Lower lobe of right lung (tissue), 2 donors: ENCODE data around the gene C16orf95. TPM values are rescaled to one million over a fixed set of nuclear protein-coding genes. Genes with fewer than 3 reads are reported as not detected.

Experiments
- ATAC-seq, 2 donors: fragments of 200-7000 bp; cut with Tn5 transposase; one replicate each; pipeline ENCODE4 v1.9.1; 2020 to 2022; ENCODE audit warnings: mild to moderate bottlenecking in 2 of 2, moderate library complexity in 2 of 2
- DNase-seq: peaks from one replicate; pipeline ENCODE4 v3.0.0-alpha.2; 2020
- H3K27ac ChIP-seq: fragments of 200-600 bp; one replicate; pipeline ENCODE4 v1.8.0; 2022
- H3K27me3 ChIP-seq: fragments of 200-600 bp; one replicate; pipeline ENCODE4 v1.8.0; 2022; ENCODE audit warnings: low read depth
- H3K36me3 ChIP-seq: fragments of 200-600 bp; one replicate; pipeline ENCODE4 v1.8.0; 2022; ENCODE audit warnings: mild to moderate bottlenecking
- H3K4me1 ChIP-seq: fragments of 200-600 bp; one replicate; pipeline ENCODE4 v1.8.0; 2022
- H3K4me3 ChIP-seq: fragments of 200-600 bp; one replicate; pipeline ENCODE4 v1.8.0; 2022; ENCODE audit warnings: mild to moderate bottlenecking
- H3K9me3 ChIP-seq: fragments of 200-600 bp; one replicate; pipeline ENCODE4 v1.8.0; 2022
- intact Hi-C: fragments of 100-400 bp; cut with DNase I; formaldehyde crosslinking; loops from one replicate; pipeline ENCODE4 v1.11.0; 2022
- total RNA-seq: library from RNA; stranded (reverse); fragmentation: NEBNext Ultra II Directional; extraction: Animal tissue kit (Norgen Biotek cat#: 25700); gene quantifications from one replicate; pipeline ENCODE4 v1.2.1, GENCODE V29; 2021
- TF ChIP-seq, protein P1 (sequence below): fragments of 200-600 bp; IDR thresholded peaks from one replicate; pipeline ENCODE4 v1.8.0; 2022; ENCODE audit warnings: antibody characterized with exemption, mild to moderate bottlenecking
- donor health status: DM: no; HTN: yes; CAD: no; lungs with severe emphysema.

The C16orf95 gene
- total RNA-seq, 1 donor from 2014 or later: 3.0 TPM

DNA sequence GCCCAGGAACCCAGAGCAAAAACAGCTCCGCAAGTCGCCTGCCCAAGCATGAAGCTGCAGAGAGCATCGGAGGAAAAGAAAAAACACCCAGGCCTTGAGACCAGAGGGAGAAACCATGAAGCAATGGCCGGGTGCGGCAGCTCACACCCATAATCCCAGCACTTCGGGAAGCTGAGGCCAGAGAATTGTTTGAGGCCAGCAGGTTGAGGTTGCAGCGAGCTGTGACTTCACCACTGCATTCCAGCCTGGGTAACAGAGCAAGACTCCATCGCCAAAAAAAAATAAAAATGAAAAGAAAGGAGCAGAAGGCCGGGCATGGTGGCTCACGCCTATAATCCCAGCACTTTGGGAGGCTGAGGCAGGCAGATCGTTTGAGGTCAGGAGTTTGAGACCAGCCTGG, 40.3 kb downstream of the C16orf95 start:
- Histone ChIP-seq H3K9me3 (no peaks in the 10 kb centered on the region), H3K27ac (no peak overlapping the region), H3K4me1 (peaks cover 10% of the 10 kb centered on the region), H3K27me3 (peaks cover 17% of the 10 kb centered on the region), H3K4me3 (no peak overlapping the region), H3K36me3 (no peaks in the 10 kb centered on the region)
- intact Hi-C loops: no loop called here
- no peak for ATAC-seq
- no peak for DNase-seq
- TF ChIP-seq, protein P1, sequence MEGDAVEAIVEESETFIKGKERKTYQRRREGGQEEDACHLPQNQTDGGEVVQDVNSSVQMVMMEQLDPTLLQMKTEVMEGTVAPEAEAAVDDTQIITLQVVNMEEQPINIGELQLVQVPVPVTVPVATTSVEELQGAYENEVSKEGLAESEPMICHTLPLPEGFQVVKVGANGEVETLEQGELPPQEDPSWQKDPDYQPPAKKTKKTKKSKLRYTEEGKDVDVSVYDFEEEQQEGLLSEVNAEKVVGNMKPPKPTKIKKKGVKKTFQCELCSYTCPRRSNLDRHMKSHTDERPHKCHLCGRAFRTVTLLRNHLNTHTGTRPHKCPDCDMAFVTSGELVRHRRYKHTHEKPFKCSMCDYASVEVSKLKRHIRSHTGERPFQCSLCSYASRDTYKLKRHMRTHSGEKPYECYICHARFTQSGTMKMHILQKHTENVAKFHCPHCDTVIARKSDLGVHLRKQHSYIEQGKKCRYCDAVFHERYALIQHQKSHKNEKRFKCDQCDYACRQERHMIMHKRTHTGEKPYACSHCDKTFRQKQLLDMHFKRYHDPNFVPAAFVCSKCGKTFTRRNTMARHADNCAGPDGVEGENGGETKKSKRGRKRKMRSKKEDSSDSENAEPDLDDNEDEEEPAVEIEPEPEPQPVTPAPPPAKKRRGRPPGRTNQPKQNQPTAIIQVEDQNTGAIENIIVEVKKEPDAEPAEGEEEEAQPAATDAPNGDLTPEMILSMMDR: no peak

DNA sequence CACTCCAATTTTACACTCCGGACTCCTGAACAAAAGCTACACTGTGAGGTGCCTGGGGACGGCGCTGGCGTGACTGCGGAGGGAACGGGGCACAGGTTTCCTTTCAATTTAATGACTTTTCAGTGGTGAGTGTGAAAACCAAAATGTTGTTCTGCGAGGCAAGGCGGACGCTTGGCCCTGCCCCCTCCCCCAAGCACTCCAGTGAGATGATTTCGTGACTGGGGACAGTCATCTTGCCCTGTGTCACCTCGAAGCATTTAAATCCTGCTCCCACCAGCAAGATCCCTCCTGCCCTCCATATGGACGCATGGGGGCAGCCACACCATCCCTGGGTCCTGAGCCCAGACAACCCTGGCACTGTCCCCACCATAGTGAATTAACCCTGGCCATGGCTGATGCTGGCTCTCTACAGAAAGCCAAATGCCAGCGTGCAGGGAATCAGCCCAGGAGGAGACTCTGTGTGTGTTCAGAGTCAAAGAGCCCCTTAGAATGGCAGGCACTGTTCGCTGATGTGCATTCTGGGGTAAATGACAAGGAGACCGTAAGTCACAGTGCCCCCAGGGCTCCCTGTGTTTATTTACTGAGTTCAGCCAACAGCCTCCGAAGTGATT, 41.0 kb downstream of the C16orf95 start:
- DNase-seq: no peak
- ATAC-seq: no peak
- Histone ChIP-seq H3K27me3 (peaks cover 17% of the 10 kb centered on the region), H3K9me3 (no peaks in the 10 kb centered on the region), H3K36me3 (no peaks in the 10 kb centered on the region), H3K4me1 (peaks cover 10% of the 10 kb centered on the region), H3K4me3 (no peak overlapping the region), H3K27ac (no peak overlapping the region)
- intact Hi-C loops: no loop called here
- TF ChIP-seq, protein P1: no peak

DNA sequence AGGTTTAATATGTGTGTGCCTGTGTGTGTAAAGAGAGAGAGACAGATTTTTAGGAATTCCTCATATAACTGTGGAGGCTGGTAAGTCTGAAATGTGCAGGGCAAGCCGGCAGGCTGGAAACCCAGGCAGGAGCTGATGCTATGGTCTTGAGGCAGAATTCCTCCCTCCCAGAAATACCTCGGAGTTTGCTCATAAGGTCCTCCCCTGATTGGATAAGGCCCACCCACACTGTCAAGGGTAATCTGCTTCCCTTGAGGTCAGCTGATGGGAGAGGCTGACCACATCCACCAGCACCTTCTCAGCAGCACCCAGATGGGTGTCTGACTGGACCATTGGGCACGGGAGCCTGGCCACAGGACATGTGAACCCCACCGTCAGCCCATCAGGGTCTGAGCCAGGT, 42.4 kb downstream of the C16orf95 start:
- intact Hi-C loops: no loop called here
- no peak overlapping the region for H3K4me3 ChIP-seq
- H3K36me3 ChIP-seq: no peaks in the 10 kb centered on the region
- ATAC-seq (no peak), DNase-seq (no peak)
- H3K27me3 ChIP-seq: peaks cover 17% of the 10 kb centered on the region
- no peaks in the 10 kb centered on the region for H3K9me3 ChIP-seq
- H3K4me1 ChIP-seq: peaks cover 10% of the 10 kb centered on the region
- no peak overlapping the region for H3K27ac ChIP-seq
- TF ChIP-seq, protein P1: no peak

DNA sequence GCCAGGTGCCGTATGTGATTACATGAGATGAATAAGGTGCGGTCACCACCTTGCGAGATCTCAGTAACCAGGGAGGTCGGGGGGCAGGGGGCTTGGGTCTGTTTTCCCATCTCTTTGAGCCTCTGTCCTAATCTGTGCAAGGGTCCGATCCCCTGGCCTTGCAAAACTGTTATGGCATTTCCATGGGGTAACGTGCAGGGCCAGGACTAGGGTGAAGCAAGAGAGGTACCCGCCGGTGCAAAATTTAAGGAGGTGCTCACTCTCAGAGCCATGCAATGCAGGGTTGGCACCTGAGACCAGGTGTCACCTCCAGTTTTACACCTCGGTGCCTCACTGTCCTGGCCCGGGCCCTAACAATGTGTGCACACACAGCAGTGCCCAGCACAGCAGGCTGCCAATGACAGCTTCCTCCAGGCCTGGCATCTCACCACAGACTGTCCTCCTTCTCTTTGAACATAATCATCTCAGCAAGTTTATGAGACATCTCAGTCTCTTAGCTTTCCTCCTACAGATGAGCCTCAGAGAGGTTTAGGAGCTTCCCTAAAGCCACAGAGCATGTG, 43.6 kb downstream of the C16orf95 start:
- no peak overlapping the region for H3K27ac ChIP-seq
- no peak for DNase-seq
- H3K27me3 ChIP-seq: peaks cover 12% of the 10 kb centered on the region
- H3K4me3 ChIP-seq: no peak overlapping the region
- ATAC-seq: no peak
- TF ChIP-seq, protein P1: no peak
- no peaks in the 10 kb centered on the region for H3K9me3 ChIP-seq
- H3K36me3 ChIP-seq: no peaks in the 10 kb centered on the region
- intact Hi-C loops: no loop called here
- peaks cover 5% of the 10 kb centered on the region for H3K4me1 ChIP-seq

DNA sequence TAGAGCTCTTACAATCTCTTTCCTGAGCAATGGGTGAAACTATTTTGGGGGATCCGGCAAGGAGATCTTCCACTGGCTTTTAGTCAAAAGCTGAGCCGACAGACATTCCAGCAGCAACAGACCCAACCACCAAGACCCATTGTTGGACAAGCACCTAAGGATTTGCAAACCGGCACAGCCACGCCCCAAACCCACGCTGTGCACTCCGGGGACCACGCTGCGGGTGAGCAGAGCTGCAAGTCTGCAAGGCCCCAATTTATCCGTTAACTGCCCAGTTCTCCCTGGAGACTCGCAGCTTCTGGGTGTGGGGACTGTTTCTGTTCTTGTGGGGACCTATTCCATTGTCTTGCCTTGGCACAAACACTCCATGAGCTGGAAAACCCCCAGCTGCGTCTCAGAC, 45.9 kb downstream of the C16orf95 start:
- ATAC-seq: no peak
- no peaks in the 10 kb centered on the region for H3K9me3 ChIP-seq
- no peak overlapping the region for H3K27ac ChIP-seq
- TF ChIP-seq, protein P1: no peak
- intact Hi-C loops: no loop called here
- H3K4me1 ChIP-seq: no peaks in the 10 kb centered on the region
- H3K36me3 ChIP-seq: no peaks in the 10 kb centered on the region
- no peak for DNase-seq
- no peak overlapping the region for H3K4me3 ChIP-seq
- peaks cover 2% of the 10 kb centered on the region for H3K27me3 ChIP-seq
